ENCODE data around the gene DDX31.
"Not testable (repeated sequence)": the region's sequence is repeated elsewhere in the genome, so short reads cannot be mapped to it uniquely, and the experiment has no call there.

DDX31 gene

DNA sequence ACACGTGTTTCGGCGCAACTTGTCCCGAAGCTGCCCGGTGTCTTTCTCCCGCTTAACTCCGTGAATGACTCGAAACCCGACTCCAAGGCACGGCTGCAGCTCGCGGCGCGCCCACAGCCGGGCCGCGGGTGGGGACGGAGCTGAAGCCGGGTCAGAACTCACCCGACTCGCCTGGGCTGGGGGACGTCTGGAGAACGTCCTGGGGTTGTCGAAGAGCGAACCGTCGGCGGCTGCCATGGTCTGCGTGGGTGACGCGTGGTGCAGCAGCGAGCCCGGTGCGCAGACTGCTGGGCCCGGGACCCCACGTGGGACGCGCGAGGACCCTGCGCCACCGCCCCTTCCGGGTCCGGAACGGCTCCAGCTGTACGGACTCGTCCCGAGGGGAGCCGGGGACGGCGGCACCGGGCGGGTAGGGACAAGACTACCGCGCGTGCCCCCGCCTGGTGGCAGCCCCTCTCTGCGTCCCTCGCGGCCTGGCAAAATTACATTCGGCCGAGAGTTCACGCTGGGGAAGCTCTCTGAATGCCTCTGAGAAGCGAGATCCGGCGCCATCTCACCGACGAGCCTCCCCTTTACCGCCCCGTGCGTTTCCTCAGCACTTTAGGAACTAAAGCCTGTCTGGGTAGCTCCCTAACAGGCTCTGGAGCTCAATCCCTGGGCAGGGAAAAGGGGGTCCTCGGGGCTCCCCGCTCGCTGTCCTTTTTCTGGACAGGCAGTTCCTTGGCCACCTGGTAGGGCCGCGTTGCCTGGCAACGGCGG lies at the start of gene DDX31:
Gene DDX31 (minus strand): TSS at position 286 of the 759 bp plus-strand sequence. CDS start 49 bp downstream, at position 237.
- DNase-seq, result peak; percentile 36

DNA sequence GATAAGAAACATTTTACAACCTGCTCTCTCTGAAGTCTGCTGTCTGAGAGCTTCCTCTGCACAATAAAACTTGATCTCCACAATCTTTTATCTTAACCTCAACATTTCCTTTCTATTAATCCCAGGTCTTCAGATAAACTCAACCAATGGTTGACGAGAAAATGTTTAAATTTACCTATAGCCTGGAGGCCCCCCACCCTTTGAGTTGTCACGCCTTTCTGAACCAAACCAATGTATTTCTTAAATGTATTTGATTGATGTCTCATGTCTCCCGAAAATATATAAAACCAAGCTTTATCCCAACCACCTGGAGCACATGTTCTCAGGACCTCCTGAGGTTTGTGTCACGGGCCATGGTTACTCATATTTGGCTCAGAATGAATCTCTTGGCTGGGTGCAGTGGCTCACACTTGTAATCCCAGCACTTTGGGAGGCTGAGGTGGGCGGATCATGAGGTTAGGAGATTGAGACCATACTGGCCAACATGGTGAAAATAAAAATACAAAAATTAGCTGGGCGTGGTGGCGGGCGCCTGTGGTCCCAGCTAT lies 48.7 kb upstream of the DDX31 start:
- not testable (repeated sequence) for DNase-seq

DNA sequence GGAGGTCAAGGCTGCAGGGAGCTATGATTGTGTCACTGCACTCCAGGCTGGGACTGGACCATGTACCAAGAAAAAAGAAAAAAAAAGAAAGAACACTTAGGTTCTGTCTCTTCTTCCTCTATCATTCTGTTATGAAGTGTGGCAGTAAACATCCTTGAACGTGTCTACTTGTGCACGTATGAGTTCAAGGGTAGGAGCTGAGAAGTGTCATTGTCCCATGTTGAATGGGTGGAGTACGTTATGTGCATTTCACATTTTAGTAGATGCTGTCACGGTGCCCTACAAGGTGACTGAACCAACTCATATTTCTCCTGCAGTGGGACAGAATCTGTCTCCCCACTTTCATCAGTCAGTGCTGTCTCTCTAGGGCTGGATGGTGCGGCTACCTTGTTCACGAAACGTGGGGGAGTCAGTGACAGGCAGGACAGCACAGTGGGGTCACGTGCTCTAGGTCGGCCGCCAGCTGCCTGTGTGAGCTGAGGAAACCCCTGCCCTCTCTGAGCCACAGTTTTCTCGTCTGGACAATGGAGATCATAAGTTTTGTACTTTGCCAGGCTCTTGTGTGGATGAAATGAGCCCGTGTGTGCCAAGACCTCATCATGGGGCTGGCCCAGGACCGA lies 47.7 kb upstream of the DDX31 start:
- DNase-seq, result no peak

DNA sequence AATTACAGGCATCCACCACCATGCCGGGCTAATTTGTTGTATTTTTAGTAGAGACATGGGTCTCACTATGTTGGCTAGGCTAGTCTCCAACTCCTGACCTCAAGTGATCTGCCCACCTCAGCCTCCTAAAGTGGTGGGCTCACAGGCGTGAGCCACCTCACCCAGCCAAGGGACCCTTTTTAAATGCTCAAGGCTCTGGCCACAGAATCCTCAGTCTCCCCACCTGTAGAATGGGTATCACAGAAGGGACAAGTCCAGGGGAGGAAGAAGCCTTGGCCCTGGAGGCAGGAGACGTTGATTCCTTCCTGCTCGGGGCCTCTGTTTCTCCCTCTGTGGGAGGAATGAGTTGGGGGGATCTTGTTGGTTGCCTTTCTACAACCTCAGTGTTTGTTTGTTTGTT lies 46.2 kb upstream of the DDX31 start:
- DNase-seq, result no peak

DNA sequence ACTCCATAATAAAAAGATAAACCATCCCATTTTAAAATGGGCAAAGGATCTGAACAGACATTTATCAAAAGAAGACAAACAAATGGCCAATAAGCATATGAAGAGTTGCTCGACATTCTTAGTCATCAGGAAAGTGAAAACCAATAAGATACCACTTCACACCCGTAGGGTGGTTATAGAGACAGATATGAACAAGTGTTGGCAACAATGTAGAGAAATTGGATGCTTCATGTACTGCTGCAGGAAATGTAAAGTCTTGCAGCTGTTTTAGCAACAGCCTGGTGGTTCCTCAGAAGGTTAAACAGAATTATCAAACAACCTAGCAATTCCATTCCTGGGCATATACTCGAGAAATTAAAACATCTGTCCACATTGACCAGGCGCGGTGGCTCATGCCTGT lies 43.0 kb upstream of the DDX31 start:
- no peak for DNase-seq

DNA sequence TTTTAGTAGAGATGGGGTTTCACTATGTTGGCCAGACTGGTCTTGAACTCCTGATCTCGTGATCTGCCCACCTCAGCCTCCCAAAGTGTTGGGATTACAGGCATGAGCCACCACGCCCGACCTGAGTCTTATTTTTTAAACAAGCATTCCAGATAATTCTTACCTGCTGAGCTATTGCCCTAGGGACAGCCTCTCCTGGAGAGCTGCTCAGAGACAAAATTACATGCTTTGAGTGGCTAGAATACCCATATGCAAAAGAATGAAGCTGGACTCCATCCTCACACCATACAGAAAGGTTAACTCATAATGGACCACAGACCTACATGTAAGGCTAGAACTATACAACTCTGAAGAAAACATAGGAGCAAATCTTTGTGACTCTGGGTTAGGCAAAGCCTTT lies 42.1 kb upstream of the DDX31 start:
- no peak for DNase-seq

DNA sequence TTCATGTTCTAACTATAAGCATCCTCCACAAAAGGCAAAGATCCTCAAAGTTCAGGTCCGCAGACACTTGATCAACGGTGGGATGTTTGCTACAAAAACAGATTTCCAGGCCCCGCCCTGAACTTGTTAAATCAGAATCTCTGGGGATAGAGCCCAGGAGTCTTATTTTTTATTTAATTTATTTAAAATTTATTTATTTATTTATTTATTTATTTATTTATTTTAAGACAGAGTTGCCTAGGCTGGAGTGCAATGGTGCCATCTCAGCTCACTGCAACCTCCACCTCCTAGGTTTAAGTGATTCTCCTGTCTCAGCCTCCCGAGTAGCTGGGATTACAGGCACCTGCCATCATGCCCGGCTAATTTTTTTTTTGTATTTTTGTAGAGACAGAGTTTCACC lies 41.4 kb upstream of the DDX31 start:
- not testable (repeated sequence) for DNase-seq

DNA sequence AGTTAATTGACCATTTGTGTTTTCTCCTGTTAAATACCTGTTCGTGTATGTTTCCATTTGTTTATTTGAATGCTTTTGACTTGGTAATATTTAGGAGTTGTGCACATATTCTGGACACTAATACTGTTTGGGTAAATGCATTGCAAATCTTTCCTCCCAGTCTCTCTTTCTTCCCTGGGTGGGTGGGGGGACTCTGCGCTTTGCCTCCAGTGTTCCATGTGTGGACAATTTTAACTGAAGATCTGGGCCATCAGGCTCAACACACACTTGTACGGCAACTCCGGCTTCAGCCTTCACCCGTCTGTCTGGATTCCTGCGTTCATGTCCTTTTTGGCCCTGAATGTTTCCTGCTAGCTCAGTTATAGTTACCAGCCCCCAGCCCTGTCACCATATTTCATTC lies 40.5 kb upstream of the DDX31 start:
- DNase-seq, result no peak

DNA sequence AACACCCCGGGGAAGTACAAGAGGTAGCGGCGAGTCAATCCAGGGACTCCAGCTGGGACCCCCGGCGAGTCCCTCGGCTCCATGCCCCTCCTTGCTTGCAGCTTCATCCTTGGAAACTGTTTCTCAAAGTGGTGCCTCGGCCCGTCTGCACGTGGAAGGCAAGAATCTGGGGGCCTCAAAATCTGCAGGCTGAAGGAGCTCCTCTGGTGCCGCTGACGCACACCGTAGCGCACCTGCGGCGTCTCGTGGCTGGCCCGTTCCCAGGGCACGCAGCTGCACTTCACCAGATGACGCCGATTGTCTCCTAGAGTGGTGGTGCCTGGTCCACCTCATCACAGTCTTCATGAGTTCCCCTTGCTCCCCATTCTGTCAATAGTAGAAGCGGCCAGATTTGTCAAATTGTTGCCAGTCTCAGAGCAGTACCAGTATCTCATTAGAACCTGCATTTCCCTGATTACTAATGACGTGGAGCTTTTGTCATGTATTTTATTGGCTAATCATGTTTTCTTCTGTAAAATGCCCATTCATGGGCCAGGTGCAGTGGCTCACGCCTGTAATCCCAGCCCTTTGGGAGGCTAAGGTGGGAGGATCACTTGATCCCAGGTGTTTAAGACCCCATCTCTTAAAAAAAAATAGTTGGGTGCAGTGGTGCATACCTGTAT lies 39.1 kb upstream of the DDX31 start:
- DNase-seq, result peak; percentile 19

DNA sequence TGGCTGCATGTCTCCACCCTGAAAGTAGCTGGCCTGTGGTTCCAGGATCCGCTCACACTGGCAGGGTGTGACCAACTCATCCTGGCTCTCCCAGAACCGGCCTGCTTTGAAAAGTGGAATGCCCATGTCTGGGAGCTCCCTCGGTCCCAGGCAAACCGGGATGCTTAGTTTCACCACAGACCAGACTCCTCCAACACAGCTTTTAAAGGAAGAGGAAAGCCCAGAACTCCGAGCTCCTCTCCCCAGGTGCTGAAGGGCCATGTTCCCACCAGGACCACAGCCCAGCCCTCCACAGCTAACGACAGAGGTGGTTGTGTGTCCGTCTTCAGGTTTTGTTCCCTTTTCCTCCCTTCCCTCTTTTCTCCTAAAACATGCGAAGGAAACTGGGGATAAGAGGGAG lies 38.5 kb upstream of the DDX31 start:
- no peak for DNase-seq

DNA sequence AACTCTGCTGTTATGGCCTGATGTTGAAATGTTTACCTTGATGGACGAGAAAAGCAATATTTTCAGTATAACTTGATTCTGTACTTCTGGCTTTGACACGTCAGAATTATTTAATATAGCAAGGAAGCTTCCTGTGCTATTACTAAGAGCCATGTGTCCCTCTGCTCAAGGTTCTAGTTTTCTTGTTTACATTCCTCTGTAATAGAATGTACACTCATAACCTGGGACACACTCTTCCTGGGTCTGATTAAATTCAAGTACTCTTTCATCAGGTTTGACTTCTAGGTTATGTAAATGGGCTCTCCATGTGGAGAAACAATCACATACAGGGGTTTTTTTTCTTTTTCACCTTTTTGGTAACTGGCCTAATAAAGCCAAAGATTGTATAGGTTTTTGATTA lies 33.6 kb upstream of the DDX31 start:
- no peak for DNase-seq

DNA sequence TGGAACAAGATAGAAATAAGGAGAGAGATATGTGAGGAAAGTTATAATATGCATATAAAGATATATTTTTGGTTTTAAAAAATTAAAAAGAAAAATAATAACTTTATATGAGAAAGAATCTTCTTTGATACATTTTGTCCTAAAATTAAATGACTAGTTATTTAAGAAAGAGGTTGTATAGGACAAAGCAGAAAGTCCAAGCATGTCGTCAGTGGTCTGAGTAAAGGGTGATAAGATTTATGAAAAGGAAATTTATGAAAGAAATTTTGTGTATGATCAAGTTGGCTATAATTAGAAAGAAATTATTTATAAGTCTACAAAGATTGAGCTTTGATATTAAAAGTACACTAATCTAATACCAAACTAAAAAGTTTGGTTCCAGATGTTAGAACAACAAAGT lies 32.5 kb upstream of the DDX31 start:
- DNase-seq, result no peak

DNA sequence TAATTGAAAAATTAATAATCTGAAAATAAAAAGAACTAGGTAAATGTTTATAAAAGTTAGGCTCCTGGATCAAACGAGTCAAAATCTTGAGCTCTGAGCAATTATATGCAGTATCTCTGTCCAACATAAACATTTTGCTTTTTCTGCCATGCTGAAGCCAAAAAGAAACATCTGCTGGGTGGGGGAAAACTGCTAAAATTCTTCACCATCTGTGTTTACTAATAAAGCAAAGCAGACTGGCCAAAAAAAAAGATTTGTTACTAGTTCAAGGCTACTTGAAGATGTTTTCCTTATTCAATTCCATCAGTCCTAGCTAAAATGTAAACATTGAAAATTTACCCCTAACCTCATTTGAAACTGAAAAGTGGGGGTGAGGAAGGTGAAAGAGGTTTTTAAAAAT lies 30.2 kb upstream of the DDX31 start:
- no peak for DNase-seq

DNA sequence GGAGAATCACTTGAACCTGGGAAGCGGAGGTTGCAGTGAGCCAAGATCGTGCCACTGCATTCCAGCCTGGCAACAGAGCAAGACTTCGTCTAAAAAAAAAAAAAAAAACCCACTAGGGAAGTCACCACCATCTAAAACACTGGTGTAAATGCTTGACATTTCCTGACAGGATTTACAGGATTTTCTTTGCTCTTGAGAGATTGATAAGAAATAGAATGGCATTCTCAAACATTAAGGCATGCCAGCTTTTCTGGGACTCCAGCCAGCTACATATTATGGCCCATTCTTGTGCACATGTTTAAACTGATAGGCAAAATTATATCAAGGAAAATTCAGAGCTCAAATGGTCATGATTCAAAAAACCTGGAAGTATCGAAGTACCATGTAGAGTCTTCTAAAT lies 29.2 kb upstream of the DDX31 start:
- DNase-seq, result no peak

DNA sequence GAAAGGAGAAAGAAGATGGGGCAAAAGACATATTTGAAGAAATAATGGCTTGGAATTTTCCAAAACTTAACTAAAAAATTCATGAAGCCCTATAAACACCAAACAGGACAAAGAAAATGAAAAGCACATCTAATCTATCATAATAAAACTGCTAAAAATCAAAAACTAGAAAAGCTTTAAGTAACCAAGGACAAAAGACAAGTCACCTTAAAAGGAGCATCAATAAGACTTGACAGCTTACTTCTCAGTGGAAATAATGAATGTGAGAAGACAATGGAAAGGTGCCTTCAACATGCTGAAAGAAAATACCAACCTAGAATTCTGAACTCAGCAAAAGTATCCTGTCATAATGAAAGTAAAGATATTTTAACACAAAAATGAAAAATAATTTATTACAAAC lies 27.4 kb upstream of the DDX31 start:
- DNase-seq, result no peak

DNA sequence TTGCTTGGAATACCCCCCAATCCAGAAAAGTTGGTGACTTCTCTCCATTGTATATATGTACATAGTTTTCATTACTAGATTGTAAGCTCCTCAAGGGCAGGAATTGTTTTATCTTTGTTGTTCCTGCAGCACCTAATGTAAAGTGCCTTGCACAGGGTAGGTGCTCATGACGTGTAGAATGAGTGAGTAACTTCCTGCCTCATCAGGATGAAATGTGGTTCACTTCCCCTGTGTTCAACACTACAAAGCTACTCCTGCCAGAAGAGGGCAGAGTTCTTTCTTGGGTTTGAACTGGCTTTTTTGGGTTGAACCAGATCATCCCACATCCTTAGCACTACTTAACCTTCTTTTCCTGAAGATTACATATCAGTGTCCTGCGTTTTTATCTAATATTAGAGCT lies 24.4 kb upstream of the DDX31 start:
- no peak for DNase-seq

DNA sequence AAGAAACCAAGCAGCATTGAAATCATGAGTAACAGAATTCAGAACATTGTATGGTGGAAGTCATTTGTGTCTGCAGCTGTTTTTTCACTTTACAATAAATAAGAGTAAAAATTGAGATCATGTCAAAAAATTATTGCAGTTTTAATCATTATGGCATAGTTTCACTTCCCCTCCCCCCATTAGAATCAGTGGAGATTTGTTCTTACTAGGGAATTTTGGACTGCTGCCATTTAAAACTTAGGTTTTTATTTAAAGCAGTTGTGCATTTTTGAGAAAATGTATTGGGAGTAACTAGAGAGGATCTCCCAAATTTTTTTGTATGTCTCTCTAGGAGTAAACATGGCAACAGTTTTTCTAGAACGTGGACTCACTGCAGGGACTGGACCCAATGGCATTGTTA lies 20.9 kb upstream of the DDX31 start:
- no peak for DNase-seq

DNA sequence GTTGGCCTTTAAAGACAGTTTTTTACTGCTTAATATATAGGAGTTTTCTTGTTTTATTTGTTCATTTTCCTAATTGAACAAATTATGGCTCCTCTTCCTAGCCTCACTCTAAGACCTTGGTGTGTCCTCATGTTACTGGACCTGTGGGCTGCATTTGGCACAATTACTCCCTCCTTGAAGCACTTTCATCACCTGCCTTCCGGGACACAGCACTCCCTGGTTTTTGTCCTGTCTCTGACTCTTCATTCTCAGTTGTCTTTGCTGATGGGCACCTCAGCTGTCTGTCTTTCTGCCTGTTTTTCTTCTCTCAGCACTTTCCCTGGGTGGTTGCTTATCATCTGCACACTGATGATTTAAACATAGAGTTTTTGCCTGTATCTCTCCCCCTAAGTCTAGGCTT lies 14.1 kb upstream of the DDX31 start:
- DNase-seq, result no peak

DNA sequence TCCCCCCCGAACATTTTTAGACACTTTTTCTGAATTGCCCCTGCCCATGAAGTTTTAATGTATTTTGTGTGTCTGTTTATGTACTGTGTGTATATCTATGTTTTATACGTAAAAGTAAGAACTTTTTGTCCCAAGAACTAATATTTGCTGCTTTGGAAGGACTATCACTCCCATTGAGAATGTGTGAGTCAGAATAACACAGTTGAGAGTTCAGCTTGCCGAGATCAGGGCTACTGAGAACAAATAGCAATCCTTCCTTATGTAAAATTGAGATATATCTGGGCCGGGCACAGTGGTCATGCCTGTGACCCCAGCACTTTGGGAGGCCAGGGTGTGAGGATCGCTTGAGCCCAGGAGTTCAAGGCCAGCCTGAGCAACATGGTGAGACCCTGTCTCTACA lies 11.8 kb upstream of the DDX31 start:
- no peak for DNase-seq

DNA sequence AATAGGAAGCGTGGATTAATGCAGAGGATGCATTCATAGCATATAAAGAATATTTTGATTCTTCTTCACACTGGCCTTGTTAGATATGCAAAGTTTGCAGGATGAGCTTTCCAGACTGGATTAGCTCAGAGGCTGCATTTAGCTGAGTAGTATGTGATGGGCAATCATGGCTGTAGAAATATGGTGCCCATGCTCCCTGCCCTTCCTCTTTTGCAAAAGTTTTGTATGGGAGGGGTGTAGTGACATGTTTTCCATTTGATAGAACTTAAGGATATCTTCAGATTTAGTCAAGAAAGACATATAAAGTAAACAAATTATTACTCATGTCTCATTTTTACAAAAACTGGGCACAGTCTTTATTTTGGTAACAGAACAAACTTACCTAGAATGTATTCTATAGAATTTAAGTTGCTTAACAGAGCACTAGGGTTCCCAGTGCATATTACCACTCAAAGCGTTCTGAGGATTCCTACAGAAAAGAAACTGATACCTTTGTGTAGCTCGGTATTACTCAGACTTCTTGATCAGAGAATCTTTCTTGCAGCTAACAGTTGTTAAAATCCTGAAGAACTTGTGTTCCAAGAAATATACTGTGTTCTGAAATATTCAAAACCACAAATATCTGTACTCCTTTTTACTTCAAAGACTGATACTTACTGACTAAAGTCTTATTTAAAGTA lies 10.3 kb upstream of the DDX31 start:
- DNase-seq, result no peak

DNA sequence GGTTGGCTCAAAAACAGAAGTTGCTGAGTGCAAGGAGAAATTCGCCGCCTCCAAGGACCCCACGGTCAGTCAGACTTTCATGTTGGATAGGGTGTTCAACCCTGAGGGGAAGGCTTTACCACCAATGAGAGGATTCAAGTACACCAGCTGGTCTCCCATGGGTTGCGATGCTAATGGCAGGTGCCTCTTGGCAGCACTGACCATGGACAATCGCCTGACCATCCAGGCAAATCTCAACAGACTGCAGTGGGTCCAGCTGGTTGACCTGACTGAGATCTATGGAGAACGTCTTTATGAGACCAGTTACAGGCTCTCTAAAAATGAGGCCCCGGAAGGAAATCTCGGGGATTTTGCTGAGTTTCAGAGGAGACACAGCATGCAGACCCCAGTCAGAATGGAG lies 8.2 kb upstream of the DDX31 start:
- DNase-seq, result no peak

DNA sequence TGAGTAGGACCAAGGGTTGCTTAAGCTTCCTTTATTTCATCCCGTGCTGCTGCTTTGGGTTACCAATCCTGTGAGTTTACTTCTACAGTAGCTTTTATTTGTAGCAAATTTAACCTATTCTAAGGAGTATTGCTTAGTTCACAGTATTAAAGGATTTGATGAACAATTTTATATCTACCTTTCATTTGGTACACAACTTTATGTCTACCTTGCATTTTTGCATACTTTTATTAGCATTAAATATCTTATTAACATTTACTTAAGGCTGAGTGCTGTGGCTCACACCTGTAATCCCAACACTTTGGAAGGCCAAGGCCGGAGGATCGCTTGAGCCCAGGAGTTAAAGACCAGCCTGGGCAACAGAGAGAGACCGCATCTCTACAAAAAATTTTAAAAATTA lies 4.7 kb upstream of the DDX31 start:
- DNase-seq, result no peak

DNA sequence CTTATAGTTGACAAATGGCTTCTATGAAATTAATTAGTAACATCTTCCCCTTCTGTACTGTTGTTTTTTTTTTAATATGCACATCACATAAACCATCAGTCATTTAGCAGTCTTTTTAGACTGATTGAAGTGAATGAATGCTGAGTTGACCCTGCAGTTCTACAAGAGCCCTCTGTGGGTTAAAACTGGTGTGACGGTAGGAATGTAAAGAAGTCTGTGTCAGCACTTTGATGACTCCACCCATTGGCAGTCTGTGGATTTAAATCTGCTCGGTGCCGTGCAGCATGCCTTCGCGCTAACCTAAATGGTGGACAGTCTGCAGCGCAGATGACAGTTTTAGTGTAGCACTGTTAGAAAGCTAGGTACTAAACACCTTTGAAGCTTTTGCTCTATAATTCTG lies 3.6 kb upstream of the DDX31 start:
- no peak for DNase-seq

DNA sequence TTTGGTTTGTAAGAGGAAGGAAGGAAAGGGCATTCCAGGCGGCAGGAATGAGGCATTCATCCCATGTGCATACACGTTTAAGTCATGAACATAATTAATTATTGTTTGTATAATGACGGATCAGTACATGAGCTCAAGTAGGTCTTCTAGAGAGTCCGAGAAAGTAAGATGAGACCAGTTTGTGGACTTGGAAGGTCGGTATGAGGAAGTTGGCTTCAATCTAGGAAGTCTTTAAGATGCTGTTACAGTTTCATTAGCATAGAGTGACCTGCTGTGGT lies 2.6 kb upstream of the DDX31 start:
- no peak for DNase-seq

Data from SHP77 treated with DMSO at 0.1 percent for 48 hours (cell line).